Neuronal stem cell (in vitro differentiated cells): ENCODE measurements around the gene PTH1R.

Experiments used
- DNase-seq: peaks from one replicate; pipeline ENCODE4 v3.0.0-alpha.2; 2013; ENCODE audit warnings: low spot score
- H2AFZ ChIP-seq: one replicate; pipeline ENCODE4 v1.6.1; 2013; ENCODE audit warnings: mild to moderate bottlenecking, low read length, inconsistent platforms
- H2AK5ac ChIP-seq: 2 replicates; pipeline ENCODE4 v1.6.1; 2013; ENCODE audit warnings: low read depth, mild to moderate bottlenecking, inconsistent platforms, low read length, moderate library complexity, mixed read lengths
- H2BK120ac ChIP-seq: 2 replicates; pipeline ENCODE4 v1.6.1; 2013; ENCODE audit warnings: low read depth, mild to moderate bottlenecking, inconsistent platforms, low read length, moderate library complexity, mixed read lengths
- H2BK12ac ChIP-seq: one replicate; pipeline ENCODE4 v1.6.1; 2013; ENCODE audit warnings: low read length, inconsistent platforms
- H2BK15ac ChIP-seq: 2 replicates; pipeline ENCODE4 v1.6.1; 2013; ENCODE audit warnings: mild to moderate bottlenecking, low read length, inconsistent platforms, mixed read lengths
- H2BK5ac ChIP-seq: one replicate; pipeline ENCODE4 v1.6.1; 2013; ENCODE audit warnings: inconsistent platforms, mild to moderate bottlenecking, low read length, moderate library complexity
- H3K14ac ChIP-seq: one replicate; pipeline ENCODE4 v1.6.1; 2013; ENCODE audit warnings: low read length, inconsistent platforms
- H3K18ac ChIP-seq: 2 replicates; pipeline ENCODE4 v1.6.1; 2013; ENCODE audit warnings: low read length, inconsistent platforms
- H3K23ac ChIP-seq: 2 replicates; pipeline ENCODE4 v1.6.1; 2013; ENCODE audit warnings: low read depth, mild to moderate bottlenecking, mixed read lengths, low read length, inconsistent platforms; ENCODE audit not compliant: poor library complexity
- H3K27ac ChIP-seq: replicated peaks from 3 replicates; pipeline ENCODE4 v1.5.1; 2013; ENCODE audit warnings: low read length, inconsistent platforms
- H3K27me3 ChIP-seq, 3 experiments: 2 replicates each; pipeline ENCODE4 v1.6.1; 2013; ENCODE audit warnings: low read length in 3 of 3, mild to moderate bottlenecking in 2 of 3, inconsistent platforms in 1 of 3, low read depth in 1 of 3, mixed read lengths in 1 of 3, moderate library complexity in 1 of 3; ENCODE audit not compliant: control insufficient read depth in 3 of 3, insufficient read depth in 3 of 3
- H3K36me3 ChIP-seq, 2 donors: replicated peaks in 1 of 2; 2 replicates each; pipeline ENCODE4 v1.6.1; 2013; ENCODE audit warnings: low read length in 2 of 2; ENCODE audit not compliant: control insufficient read depth in 2 of 2, insufficient read depth in 2 of 2
- H3K4ac ChIP-seq: 2 replicates; pipeline ENCODE4 v1.6.1; 2013; ENCODE audit warnings: inconsistent platforms, mild to moderate bottlenecking, low read length, moderate library complexity
- H3K4me1 ChIP-seq, 2 donors: 1 replicate in 1 of 2; 2 replicates in 1 of 2; pipeline ENCODE4 v1.6.1; 2013; ENCODE audit warnings: low read length in 2 of 2, low read depth in 1 of 2; ENCODE audit not compliant: control insufficient read depth in 2 of 2, insufficient read depth in 1 of 2
- H3K4me2 ChIP-seq: one replicate; pipeline ENCODE4 v1.6.1; 2013; ENCODE audit warnings: mild to moderate bottlenecking, low read length, inconsistent platforms; ENCODE audit not compliant: insufficient read depth, poor library complexity, severe bottlenecking
- H3K4me3 ChIP-seq, 2 donors: 2 replicates each; pipeline ENCODE4 v1.5.1; 2013; ENCODE audit warnings: low read length in 2 of 2, mild to moderate bottlenecking in 2 of 2, inconsistent platforms in 1 of 2, moderate library complexity in 1 of 2
- H3K79me1 ChIP-seq: one replicate; pipeline ENCODE4 v1.6.1; 2013; ENCODE audit warnings: low read depth, mild to moderate bottlenecking, inconsistent platforms, low read length, moderate library complexity
- H3K9ac ChIP-seq: one replicate; pipeline ENCODE4 v1.6.1; 2013; ENCODE audit warnings: mild to moderate bottlenecking, low read depth, low read length, inconsistent platforms; ENCODE audit not compliant: poor library complexity
- H3K9me3 ChIP-seq, 2 donors: replicated peaks in 1 of 2; 2 replicates each; pipeline versions ENCODE3 to v1.6.1; 2013; ENCODE audit warnings: low read length in 2 of 2, mild to moderate bottlenecking in 2 of 2, inconsistent platforms in 1 of 2, low read depth in 1 of 2, mixed read lengths in 1 of 2, moderate library complexity in 1 of 2; ENCODE audit not compliant: control insufficient read depth in 2 of 2, insufficient read depth in 1 of 2
- H4K8ac ChIP-seq: one replicate; pipeline ENCODE4 v1.6.1; 2013; ENCODE audit warnings: low read depth, mild to moderate bottlenecking, inconsistent platforms, low read length, moderate library complexity
- H4K91ac ChIP-seq: one replicate; pipeline ENCODE4 v1.6.1; 2013; ENCODE audit warnings: low read length, low read depth, mild to moderate bottlenecking, inconsistent platforms; ENCODE audit not compliant: poor library complexity
- WGBS, 2 donors: extraction: QIAGEN DNeasy Blood & Tissue Kit; methylation state at CpG; one replicate each; pipeline ENCODE4 v1.1.7; 2013; ENCODE audit warnings: missing lambda C conversion rate in 2 of 2, mixed read lengths in 1 of 2; ENCODE audit not compliant: insufficient read length in 2 of 2, insufficient replicate concordance in 1 of 2; ENCODE audit errors: extremely low coverage in 2 of 2; 5-methylcytosine and 5-hydroxymethylcytosine counted together

PTH1R gene

GRCh38 chr3:46896386-46896785 lies 18.9 kb downstream of the PTH1R start:
- no peak overlapping the region for H3K4me3 ChIP-seq
- H3K4ac ChIP-seq, result no peak overlapping the region
- H3K79me1 ChIP-seq, result peaks cover 2% of the 10 kb centered on the region
- no peak overlapping the region for H2AFZ ChIP-seq
- peaks cover 5 to 12% of the 10 kb centered on the region in 2 donors for H3K4me1 ChIP-seq
- no peak overlapping the region for H2BK12ac ChIP-seq
- no peak overlapping the region for H3K14ac ChIP-seq
- no peaks in the 10 kb centered on the region for H3K36me3 ChIP-seq
- H2AK5ac ChIP-seq, result peak overlapping the region; percentile 60
- H3K23ac ChIP-seq, result no peak overlapping the region
- H2BK15ac ChIP-seq, result no peak overlapping the region
- no peak overlapping the region for H4K8ac ChIP-seq
- no peak overlapping the region for H2BK5ac ChIP-seq
- no peak for DNase-seq
- H3K4me2 ChIP-seq, result no peak overlapping the region
- peaks cover 0 to 32% (median 12%) of the 10 kb centered on the region in 3 experiments for H3K27me3 ChIP-seq
- no peak overlapping the region for H3K9ac ChIP-seq
- no peak overlapping the region for H3K18ac ChIP-seq
- WGBS, 2 donors, result no CpG with 5 or more reads among the region's 5 CpGs
- H4K91ac ChIP-seq, result no peak overlapping the region
- H3K27ac ChIP-seq, result no peak overlapping the region
- no peak overlapping the region for H2BK120ac ChIP-seq
- peaks cover 0 to 2% of the 10 kb centered on the region in 2 donors for H3K9me3 ChIP-seq

GRCh38 chr3:46897031-46897430 lies 19.5 kb downstream of the PTH1R start:
- H2BK12ac ChIP-seq, result no peak overlapping the region
- no peak for DNase-seq

DNA sequence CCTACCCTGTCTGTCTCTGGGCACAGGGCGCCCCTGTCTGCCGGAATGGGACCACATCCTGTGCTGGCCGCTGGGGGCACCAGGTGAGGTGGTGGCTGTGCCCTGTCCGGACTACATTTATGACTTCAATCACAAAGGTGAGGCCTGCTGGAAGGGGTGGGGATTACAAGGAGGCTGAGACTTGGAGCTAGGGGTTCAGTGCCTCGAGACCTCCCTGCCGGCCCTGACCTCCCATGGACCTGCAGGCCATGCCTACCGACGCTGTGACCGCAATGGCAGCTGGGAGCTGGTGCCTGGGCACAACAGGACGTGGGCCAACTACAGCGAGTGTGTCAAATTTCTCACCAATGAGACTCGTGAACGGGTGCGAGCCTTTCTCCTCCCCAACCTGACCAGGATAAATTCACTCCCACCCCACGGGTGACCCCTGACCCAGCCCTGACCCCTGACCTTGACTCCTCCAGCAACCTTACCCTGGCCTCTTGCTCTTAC lies 20.4 kb downstream of the PTH1R start:
- Histone ChIP-seq H2BK120ac (no peak overlapping the region), H3K14ac (no peak overlapping the region), H2BK15ac (no peak overlapping the region), H3K27me3 (peaks cover 0 to 24% (median 6%) of the 10 kb centered on the region in 3 experiments), H3K4me3 (no peak overlapping the region), H3K9me3 (peaks cover 0 to 2% of the 10 kb centered on the region in 2 donors), H3K9ac (no peak overlapping the region), H3K79me1 (peaks cover 2% of the 10 kb centered on the region), H4K91ac (no peak overlapping the region), H3K23ac (no peak overlapping the region), H4K8ac (no peak overlapping the region), H2BK5ac (no peak overlapping the region), H2BK12ac (no peak overlapping the region), H3K4me1 (peaks cover 1 to 4% of the 10 kb centered on the region in 2 donors), H3K18ac (peak overlapping the region; percentile 36), H3K4me2 (no peak overlapping the region), H3K27ac (no peak overlapping the region), H3K4ac (no peak overlapping the region), H3K36me3 (no peaks in the 10 kb centered on the region), H2AFZ (no peak overlapping the region), H2AK5ac (peak overlapping the region; percentile 51)
- DNase-seq, result no peak
- WGBS, 2 donors, result no CpG with 5 or more reads among the region's 15 CpGs

More at GRCh38 chr3:46897031-46897430, 19.5 kb downstream of the PTH1R start:
- Histone ChIP-seq H2AFZ (no peak overlapping the region), H4K91ac (no peak overlapping the region), H3K4ac (no peak overlapping the region), H3K4me3 (no peak overlapping the region), H3K4me1 (peaks cover 5 to 8% of the 10 kb centered on the region in 2 donors), H4K8ac (no peak overlapping the region), H2BK5ac (no peak overlapping the region), H2BK15ac (no peak overlapping the region), H3K27me3 (peaks cover 0 to 27% (median 6%) of the 10 kb centered on the region in 3 experiments), H3K27ac (no peak overlapping the region), H3K9me3 (peaks cover 0 to 2% of the 10 kb centered on the region in 2 donors), H2BK120ac (no peak overlapping the region), H3K18ac (no peak overlapping the region), H3K23ac (no peak overlapping the region), H3K9ac (no peak overlapping the region), H3K79me1 (peaks cover 2% of the 10 kb centered on the region), H3K4me2 (no peak overlapping the region), H2AK5ac (no peak overlapping the region), H3K14ac (no peak overlapping the region), H3K36me3 (no peaks in the 10 kb centered on the region)
- WGBS, 2 donors, result no CpG with 5 or more reads among the region's 2 CpGs

DNA sequence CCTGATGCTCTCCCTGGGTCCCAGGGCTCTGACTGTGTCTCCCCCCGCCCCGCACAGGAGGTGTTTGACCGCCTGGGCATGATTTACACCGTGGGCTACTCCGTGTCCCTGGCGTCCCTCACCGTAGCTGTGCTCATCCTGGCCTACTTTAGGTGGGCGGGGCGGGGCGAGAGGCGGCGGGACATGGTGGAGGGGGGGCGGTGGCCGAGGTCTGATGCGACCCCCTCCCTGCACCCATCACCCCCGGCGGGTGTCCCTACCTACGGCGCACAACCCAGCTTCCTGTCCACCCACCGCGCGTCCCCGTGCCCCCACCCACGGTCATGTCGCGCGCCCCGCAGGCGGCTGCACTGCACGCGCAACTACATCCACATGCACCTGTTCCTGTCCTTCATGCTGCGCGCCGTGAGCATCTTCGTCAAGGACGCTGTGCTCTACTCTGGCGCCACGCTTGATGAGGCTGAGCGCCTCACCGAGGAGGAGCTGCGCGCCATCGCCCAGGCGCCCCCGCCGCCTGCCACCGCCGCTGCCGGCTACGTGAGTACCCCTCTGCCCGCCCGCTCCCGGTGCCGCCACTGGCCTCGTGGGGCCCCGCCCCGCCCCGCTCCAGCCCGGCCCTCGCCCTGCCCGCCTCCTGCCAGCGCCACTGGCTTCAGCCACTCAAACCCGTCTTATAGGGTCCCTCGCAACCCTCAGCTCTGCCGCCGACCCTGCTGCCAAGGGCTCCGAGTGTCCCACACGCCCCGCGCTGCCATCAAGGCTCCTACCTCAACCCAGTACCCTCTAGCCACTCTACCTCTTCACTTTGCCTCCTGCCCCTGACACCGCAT lies 21.0 kb downstream of the PTH1R start:
- Histone ChIP-seq H3K18ac (peak overlapping the region; percentile 57), H3K27ac (no peak overlapping the region), H4K91ac (peak overlapping the region; percentile 27), H2AFZ (no peak overlapping the region), H2AK5ac (peak overlapping the region; percentile 93), H3K79me1 (peaks cover 2% of the 10 kb centered on the region), H4K8ac (peak overlapping the region; percentile 32), H3K4me3 (no peak overlapping the region), H3K9ac (peak overlapping the region; percentile 68), H3K23ac (peak overlapping the region; percentile 92), H2BK120ac (no peak overlapping the region), H3K4me2 (peak overlapping the region; percentile 32), H3K14ac (peak overlapping the region; percentile 78), H2BK12ac (peak overlapping the region; percentile 58), H3K4ac (no peak overlapping the region), H3K36me3 (no peaks in the 10 kb centered on the region), H3K9me3 (peaks cover 0 to 2% of the 10 kb centered on the region in 2 donors), H2BK15ac (peak overlapping the region; percentile 56), H3K27me3 (peaks cover 0 to 18% (median 6%) of the 10 kb centered on the region in 3 experiments), H2BK5ac (peak overlapping the region; percentile 36), H3K4me1 (no peaks in the 10 kb centered on the region)
- DNase-seq, result no peak
- WGBS, 2 donors, result no CpG with 5 or more reads among the region's 71 CpGs
